ENCODE results near the gene TCF12. TPM values are rescaled to one million over a fixed set of nuclear protein-coding genes. Genes with fewer than 3 reads are reported as not detected.

The TCF12 gene
- total RNA-seq, 3 donors from 2014 or later (not counting 1 experiment from before 2014, with no cell fraction given) = 84.1 to 111 (median 107) TPM

GRCh38 chr15:57118013-57118799 is 199.8 kb downstream of the TCF12 start:
- H3K27me3 ChIP-seq (ENCODE audit: control insufficient read depth, insufficient read depth, low read length) = no peaks in the 10 kb centered on the region
- Mint-ChIP-seq H3K27ac (peak overlapping the region in 1 of 2 donors; percentile 53), H3K27me3 (ENCODE audit: low read depth in 2 of 2) (no peaks in the 10 kb centered on the region), H3K36me3 (no peaks in the 10 kb centered on the region), H3K9me3 (no peaks in the 10 kb centered on the region), H3K4me3 (no peak overlapping the region), H3K4me1 (peaks cover 42 to 51% of the 10 kb centered on the region in 2 donors)
- H3K36me3 ChIP-seq (ENCODE audit: control insufficient read depth, insufficient read depth, low read length) = no peaks in the 10 kb centered on the region
- no peak for DNase-seq
- H3K27ac ChIP-seq (ENCODE audit: low read length) = no peak overlapping the region
- no peak for TF ChIP-seq CTCF (IDR thresholded peaks at IDR 0.05)
- intact Hi-C loops (cut with micrococcal nuclease) = no loop called here
- no CpG with 5 or more reads among the region's 2 CpGs for WGBS (ENCODE audit: insufficient coverage)
- no peak for ATAC-seq
- H3K4me3 ChIP-seq (ENCODE audit: low read length) = no peak overlapping the region
- H3K9me3 ChIP-seq (ENCODE audit: control insufficient read depth, insufficient read depth, low read length) = no peaks in the 10 kb centered on the region
- H3K4me1 ChIP-seq (ENCODE audit: control insufficient read depth, insufficient read depth, low read length) = no peaks in the 10 kb centered on the region

- H3K4me1 ChIP-seq (ENCODE audit: control insufficient read depth, insufficient read depth, low read length) = no peaks in the 10 kb centered on the region
- no peak overlapping the region for H3K4me3 ChIP-seq (ENCODE audit: low read length)
- no peaks in the 10 kb centered on the region for H3K36me3 ChIP-seq (ENCODE audit: control insufficient read depth, insufficient read depth, low read length)
- Mint-ChIP-seq H3K27ac (peak overlapping the region; percentile 41 to 51), H3K4me1 (peaks cover 42 to 47% of the 10 kb centered on the region in 2 donors), H3K4me3 (no peak overlapping the region), H3K36me3 (no peaks in the 10 kb centered on the region), H3K9me3 (no peaks in the 10 kb centered on the region), H3K27me3 (ENCODE audit: low read depth in 2 of 2) (no peaks in the 10 kb centered on the region)
- WGBS (ENCODE audit: insufficient coverage) = no CpG with 5 or more reads among the region's 2 CpGs
- H3K9me3 ChIP-seq (ENCODE audit: control insufficient read depth, insufficient read depth, low read length) = no peaks in the 10 kb centered on the region
- DNase-seq (no peak), ATAC-seq (no peak)
- no peak overlapping the region for H3K27ac ChIP-seq (ENCODE audit: low read length)
- no peaks in the 10 kb centered on the region for H3K27me3 ChIP-seq (ENCODE audit: control insufficient read depth, insufficient read depth, low read length)
- intact Hi-C loops (cut with micrococcal nuclease) = no loop called here
- TF ChIP-seq CTCF (IDR thresholded peaks at IDR 0.05) = no peak
Observed at GRCh38 chr15:57122080-57122840, 203.8 kb downstream of the TCF12 start.

- Mint-ChIP-seq H3K4me1 (peaks cover 34 to 36% of the 10 kb centered on the region in 2 donors), H3K27me3 (ENCODE audit: low read depth in 2 of 2) (no peaks in the 10 kb centered on the region), H3K27ac (no peak overlapping the region), H3K4me3 (no peak overlapping the region), H3K36me3 (no peaks in the 10 kb centered on the region), H3K9me3 (no peaks in the 10 kb centered on the region)
- Histone ChIP-seq H3K27ac (ENCODE audit: low read length) (no peak overlapping the region), H3K36me3 (ENCODE audit: control insufficient read depth, insufficient read depth, low read length) (peaks cover 2% of the 10 kb centered on the region), H3K4me1 (ENCODE audit: control insufficient read depth, insufficient read depth, low read length) (no peaks in the 10 kb centered on the region), H3K27me3 (ENCODE audit: control insufficient read depth, insufficient read depth, low read length) (no peaks in the 10 kb centered on the region), H3K4me3 (ENCODE audit: low read length) (no peak overlapping the region), H3K9me3 (ENCODE audit: control insufficient read depth, insufficient read depth, low read length) (no peaks in the 10 kb centered on the region)
- DNase-seq = no peak
- no CpG with 5 or more reads among the region's 1 CpG for WGBS (ENCODE audit: insufficient coverage)
- TF ChIP-seq CTCF (IDR thresholded peaks at IDR 0.05) = no peak
- intact Hi-C loops (cut with micrococcal nuclease) = no loop called here
- ATAC-seq = no peak
Observed at GRCh38 chr15:57124036-57124435, 205.6 kb downstream of the TCF12 start.
